Astrocyte (in vitro differentiated cells and primary cell): ENCODE measurements around the gene CPT1A. TPM values are rescaled to one million over a fixed set of nuclear protein-coding genes. Genes with fewer than 3 reads are reported as not detected.

Experiments used
- DNase-seq: peaks from one replicate; pipeline ENCODE4 v3.0.0-alpha.2; 2010; ENCODE audit warnings: low read depth
- FAIRE-seq: peaks from 2 replicates; lab custom pipeline; 2011; peaks lifted over from hg19 to GRCh38; lab: Jason Lieb, UNC
- H2AFZ ChIP-seq: 2 replicates; pipeline ENCODE4 v1.6.0; 2012; ENCODE audit warnings: low read depth, low read length, inconsistent platforms
- H3K27ac ChIP-seq: 2 replicates; pipeline ENCODE4 v1.5.1; 2011; ENCODE audit warnings: low read depth, low read length, inconsistent platforms
- H3K27me3 ChIP-seq: 2 replicates; pipeline ENCODE4 v1.6.0; 2011; ENCODE audit warnings: low read length, inconsistent platforms; ENCODE audit not compliant: insufficient read depth
- H3K36me3 ChIP-seq: 2 replicates; pipeline ENCODE4 v1.5.1; 2011; ENCODE audit warnings: low read length, inconsistent platforms; ENCODE audit not compliant: insufficient read depth
- H3K4me1 ChIP-seq: 2 replicates; pipeline ENCODE4 v1.5.1; 2011; ENCODE audit warnings: low read length, inconsistent platforms; ENCODE audit not compliant: insufficient read depth
- H3K4me2 ChIP-seq: 2 replicates; pipeline ENCODE4 v1.6.0; 2012; ENCODE audit warnings: low read length, inconsistent platforms
- H3K4me3 ChIP-seq: 2 replicates; pipeline ENCODE4 v1.5.1; 2011; ENCODE audit warnings: low read depth, mild to moderate bottlenecking, low read length, inconsistent platforms; ENCODE audit not compliant: insufficient read depth
- H3K79me2 ChIP-seq: 2 replicates; pipeline ENCODE4 v1.6.0; 2012; ENCODE audit warnings: mild to moderate bottlenecking, low read length, inconsistent platforms; ENCODE audit not compliant: insufficient read depth
- H3K9ac ChIP-seq: 2 replicates; pipeline ENCODE4 v1.6.0; 2012; ENCODE audit warnings: mild to moderate bottlenecking, low read length, inconsistent platforms
- H3K9me3 ChIP-seq: 2 replicates; pipeline ENCODE4 v1.5.1; 2012; ENCODE audit warnings: low read depth, mild to moderate bottlenecking, low read length, inconsistent platforms; ENCODE audit not compliant: insufficient read depth
- H4K20me1 ChIP-seq: 2 replicates; pipeline ENCODE4 v1.6.0; 2012; ENCODE audit warnings: low read length, inconsistent platforms; ENCODE audit not compliant: insufficient read depth
- H3K27ac Mint-ChIP-seq: one replicate; pipeline ENCODE4 v1.8.0; 2021; ENCODE audit warnings: mild to moderate bottlenecking, mixed read lengths; ENCODE audit not compliant: unreplicated experiment
- H3K27me3 Mint-ChIP-seq: one replicate; pipeline ENCODE4 v1.8.0; 2021; ENCODE audit warnings: low read depth, mixed read lengths; ENCODE audit not compliant: unreplicated experiment
- H3K36me3 Mint-ChIP-seq: one replicate; pipeline ENCODE4 v1.8.0; 2021; ENCODE audit warnings: low read depth, mixed read lengths; ENCODE audit not compliant: unreplicated experiment
- H3K4me1 Mint-ChIP-seq: one replicate; pipeline ENCODE4 v1.8.0; 2021; ENCODE audit warnings: low read depth, mixed read lengths; ENCODE audit not compliant: unreplicated experiment
- H3K4me3 Mint-ChIP-seq: one replicate; pipeline ENCODE4 v1.8.0; 2021; ENCODE audit warnings: mild to moderate bottlenecking, moderate library complexity, mixed read lengths; ENCODE audit not compliant: unreplicated experiment
- H3K9me3 Mint-ChIP-seq: one replicate; pipeline ENCODE4 v1.8.0; 2021; ENCODE audit warnings: mild to moderate bottlenecking, mixed read lengths; ENCODE audit not compliant: unreplicated experiment
- CTCF ChIP-seq: IDR thresholded peaks from 2 replicates; pipeline ENCODE4 v1.5.1; 2011; ENCODE audit warnings: low read depth, mild to moderate bottlenecking, inconsistent platforms, low read length, moderate library complexity; ENCODE audit not compliant: insufficient read depth
- EZH2 ChIP-seq: IDR thresholded peaks from 2 replicates; pipeline ENCODE4 v1.6.1; 2012; ENCODE audit warnings: mild to moderate bottlenecking, low read length, inconsistent platforms; ENCODE audit not compliant: insufficient read depth
- total RNA-seq: library from RNA; stranded (reverse); gene quantifications from 2 replicates; pipeline ENCODE4 v1.2.1, GENCODE V29; 2021

The CPT1A gene
- total RNA-seq, 1 donor from 2014 or later = 2.3 TPM

DNA sequence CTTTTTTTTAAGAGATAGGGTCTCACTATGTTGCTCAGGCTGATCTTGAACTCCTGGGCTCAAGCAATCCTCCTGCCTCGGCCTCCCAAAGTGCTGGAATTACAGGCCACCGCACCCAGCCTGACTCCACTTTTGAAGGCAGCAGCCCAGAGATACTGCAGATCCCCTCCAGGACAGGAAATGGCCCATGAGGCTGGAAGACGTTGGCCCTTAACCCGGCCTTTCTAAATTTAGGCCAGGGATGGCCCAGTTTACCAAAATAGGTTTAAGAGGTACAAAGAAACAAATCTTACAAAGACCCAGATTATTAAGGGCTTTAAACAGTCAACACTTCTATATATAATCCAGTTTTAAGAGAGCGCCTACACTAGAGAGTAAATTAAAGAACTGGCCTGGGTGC is 32.2 kb downstream of the CPT1A start:
- Histone ChIP-seq H3K27me3 (no peaks in the 10 kb centered on the region), H3K9me3 (no peaks in the 10 kb centered on the region), H3K36me3 (no peaks in the 10 kb centered on the region), H4K20me1 (no peaks in the 10 kb centered on the region), H3K4me1 (peaks cover 9% of the 10 kb centered on the region), H3K79me2 (no peaks in the 10 kb centered on the region), H3K4me2 (no peak overlapping the region), H3K27ac (no peak overlapping the region), H2AFZ (no peak overlapping the region), H3K4me3 (no peak overlapping the region), H3K9ac (no peak overlapping the region)
- no peak for DNase-seq
- Mint-ChIP-seq H3K36me3 (peaks cover 3% of the 10 kb centered on the region), H3K4me1 (no peaks in the 10 kb centered on the region), H3K9me3 (no peaks in the 10 kb centered on the region), H3K4me3 (no peak overlapping the region), H3K27me3 (peaks cover 27% of the 10 kb centered on the region), H3K27ac (no peak overlapping the region)
- no peak for TF ChIP-seq EZH2
- no peak for TF ChIP-seq CTCF
- FAIRE-seq = no peak

DNA sequence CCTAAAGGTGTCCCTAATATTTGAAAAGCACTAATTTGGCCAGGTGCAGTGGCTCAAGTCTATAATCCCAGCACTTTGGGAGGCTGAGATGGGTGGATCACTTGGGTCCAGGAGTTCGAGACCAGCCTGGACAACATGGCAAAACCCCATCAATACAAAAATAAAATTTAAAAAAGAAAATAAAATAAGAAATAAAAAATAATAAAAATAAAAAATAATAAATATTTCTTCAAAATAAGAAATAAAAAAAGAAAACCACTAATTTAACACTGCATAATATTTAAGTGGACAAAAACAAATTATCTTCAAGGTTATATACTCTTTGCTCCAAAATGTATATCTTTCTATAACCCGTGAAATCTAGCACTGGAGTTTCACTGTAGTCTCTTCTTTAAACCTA is 32.9 kb downstream of the CPT1A start:
- no peak for FAIRE-seq

More for the DNA sequence above, 32.9 kb downstream of the CPT1A start:
- no peak overlapping the region for H3K27ac ChIP-seq
- H2AFZ ChIP-seq = no peak overlapping the region
- no peaks in the 10 kb centered on the region for H3K79me2 ChIP-seq
- no peaks in the 10 kb centered on the region for H4K20me1 ChIP-seq
- Mint-ChIP-seq H3K4me1 (no peaks in the 10 kb centered on the region), H3K27ac (no peak overlapping the region), H3K4me3 (no peak overlapping the region), H3K9me3 (no peaks in the 10 kb centered on the region), H3K36me3 (peaks cover 3% of the 10 kb centered on the region), H3K27me3 (peaks cover 32% of the 10 kb centered on the region)
- H3K9ac ChIP-seq = no peak overlapping the region
- H3K9me3 ChIP-seq = no peaks in the 10 kb centered on the region
- H3K4me3 ChIP-seq = no peak overlapping the region
- TF ChIP-seq EZH2 (no peak), CTCF (no peak)
- H3K4me2 ChIP-seq = no peak overlapping the region
- H3K36me3 ChIP-seq = no peaks in the 10 kb centered on the region
- no peak for DNase-seq
- peaks cover 9% of the 10 kb centered on the region for H3K4me1 ChIP-seq
- no peaks in the 10 kb centered on the region for H3K27me3 ChIP-seq
